SK-N-MC (cell line): Measurements from ENCODE around the gene DSE.
A peak's percentile ranks its signal among the peaks of the same experiment; 100 is the strongest.
"Not testable (repeated sequence)": the region's sequence is repeated elsewhere in the genome, so short reads cannot be mapped to it uniquely, and the experiment has no call there.

ENCODE experiments used
- EZH2 ChIP-seq: fragments of 200-600 bp; sonication (generic); IDR thresholded peaks from one replicate; pipeline ENCODE4 v1.6.1; 2017; ENCODE audit warnings: antibody characterized with exemption
- FOXP2 ChIP-seq: optimal IDR thresholded peaks from 2 replicates; pipeline ENCODE3; 2011; ENCODE audit warnings: mild to moderate bottlenecking, moderate library complexity; ENCODE audit not compliant: insufficient read depth; ENCODE audit errors: extremely low read length, control extremely low read depth
- POLR2AphosphoS5 ChIP-seq: IDR thresholded peaks from 2 replicates; pipeline ENCODE4 v1.6.1; 2012; ENCODE audit warnings: mild to moderate bottlenecking, low read depth, low read length, borderline replicate concordance

DNA sequence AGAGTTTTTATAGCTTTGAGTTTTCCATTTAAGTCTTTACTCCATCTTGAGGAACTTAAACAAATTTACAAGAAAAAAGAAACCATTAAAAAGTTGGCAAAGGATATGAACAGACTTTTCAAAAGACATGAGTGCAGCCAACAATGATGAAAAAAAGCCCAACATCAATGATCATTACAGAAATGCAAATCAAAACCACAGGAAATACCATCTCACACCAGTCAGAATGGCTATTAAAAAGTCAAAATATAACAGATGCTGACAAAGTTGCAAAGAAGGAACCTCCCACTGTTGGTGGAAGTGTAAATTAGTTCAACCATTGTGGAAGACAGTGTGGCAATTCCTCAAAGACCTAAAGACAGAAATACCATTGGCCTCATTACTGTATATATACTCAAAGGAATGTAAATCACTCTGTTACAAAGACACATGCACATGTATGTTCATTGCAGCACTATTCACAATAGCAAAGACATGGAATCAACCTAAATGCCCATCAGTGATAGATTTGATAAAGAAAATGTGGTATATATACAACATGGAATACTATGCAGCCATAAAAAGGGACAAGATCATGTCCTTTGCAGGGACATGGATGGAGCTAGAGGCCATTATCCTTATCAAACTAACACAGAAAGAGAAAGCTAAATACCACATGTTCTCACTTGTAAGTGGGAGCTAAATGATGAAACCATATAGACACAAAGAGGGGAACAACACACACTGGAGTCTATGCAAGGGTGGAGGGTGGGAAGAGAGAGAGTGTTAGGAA, 35.9 kb upstream of the DSE start:
- TF ChIP-seq POLR2AphosphoS5, result peak; percentile 45; the same call in 1 of the 2 replicates
- not testable (repeated sequence) for TF ChIP-seq EZH2, FOXP2
